ENCODE results near the gene SRRM1.
"Not testable (repeated sequence)": the region's sequence is repeated elsewhere in the genome, so short reads cannot be mapped to it uniquely, and the experiment has no call there.

The SRRM1 gene

DNA sequence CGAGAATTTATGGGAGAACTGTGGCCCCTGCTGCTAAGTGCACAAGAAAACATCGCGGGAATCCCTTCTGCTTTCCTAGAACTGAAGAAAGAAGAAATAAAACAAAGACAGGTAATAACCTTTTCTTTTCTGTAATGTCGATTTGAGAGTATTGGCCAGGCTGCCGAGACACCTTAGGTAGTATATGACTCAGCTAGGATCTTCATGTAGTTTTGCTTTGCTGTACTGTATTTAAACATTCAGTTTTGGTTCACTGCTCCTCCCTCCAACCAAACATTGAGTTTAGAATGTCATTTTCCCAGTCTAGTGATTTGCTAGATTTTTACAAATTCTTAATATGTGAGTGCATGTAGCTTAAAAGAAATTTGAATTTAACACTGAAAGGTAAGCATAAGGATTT, 5.8 kb downstream of the SRRM1 start:
- no peak for DNase-seq

DNA sequence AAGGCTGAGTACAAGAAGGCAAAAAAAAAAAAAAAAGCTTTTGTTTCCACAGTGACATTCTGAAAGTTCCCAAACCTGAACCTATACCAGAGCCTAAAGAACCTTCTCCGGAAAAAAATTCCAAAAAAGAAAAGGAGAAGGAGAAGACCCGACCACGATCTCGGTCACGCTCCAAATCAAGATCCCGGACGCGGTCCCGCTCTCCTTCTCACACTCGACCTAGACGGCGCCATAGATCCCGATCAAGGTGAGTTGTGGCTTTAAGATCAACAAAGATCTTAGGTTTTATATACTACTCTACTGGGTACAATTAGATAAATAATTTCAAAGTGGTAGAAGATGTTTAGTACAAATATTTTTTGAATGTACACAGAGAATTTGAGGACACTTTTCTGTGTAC, 9.3 kb downstream of the SRRM1 start:
- no peak for DNase-seq

DNA sequence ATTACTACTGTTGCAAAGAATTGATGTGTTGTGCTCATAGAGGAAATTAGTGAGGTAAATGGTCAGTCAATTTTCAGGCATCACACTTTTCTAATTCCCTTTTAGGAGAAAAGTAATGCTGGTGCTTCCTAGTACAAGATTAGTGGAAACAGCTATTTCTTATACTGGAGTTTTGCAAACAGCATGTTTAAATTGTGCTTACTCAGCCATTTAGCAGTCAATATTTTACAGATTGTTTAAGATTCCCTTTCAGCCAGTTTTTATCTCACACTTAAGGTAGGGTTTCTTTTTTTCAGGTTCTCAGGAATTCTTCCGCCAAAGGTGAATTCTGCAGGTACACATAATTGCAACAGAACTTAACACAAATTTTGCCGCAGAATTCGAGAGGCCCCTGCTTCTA, 10.9 kb downstream of the SRRM1 start:
- no peak for DNase-seq

DNA sequence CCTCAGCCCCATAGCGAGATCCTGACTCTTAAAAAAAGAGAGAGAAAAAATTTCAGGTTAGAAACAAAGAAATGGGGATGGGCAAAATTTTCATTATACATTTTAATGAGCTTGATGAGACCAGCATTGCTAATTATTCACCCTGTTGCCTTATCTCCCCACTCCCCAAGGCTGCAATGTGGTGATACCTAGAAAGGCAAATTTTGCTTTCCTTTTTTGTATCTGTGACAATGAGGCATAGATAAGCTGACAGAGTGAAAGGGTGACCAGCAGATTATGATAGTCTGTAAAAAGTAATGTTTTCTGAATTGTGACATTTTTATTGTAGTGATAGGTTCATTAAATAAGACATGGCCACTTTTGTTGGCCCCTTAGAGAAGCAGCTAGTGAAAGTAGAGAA, 12.9 kb downstream of the SRRM1 start:
- no peak for DNase-seq

DNA sequence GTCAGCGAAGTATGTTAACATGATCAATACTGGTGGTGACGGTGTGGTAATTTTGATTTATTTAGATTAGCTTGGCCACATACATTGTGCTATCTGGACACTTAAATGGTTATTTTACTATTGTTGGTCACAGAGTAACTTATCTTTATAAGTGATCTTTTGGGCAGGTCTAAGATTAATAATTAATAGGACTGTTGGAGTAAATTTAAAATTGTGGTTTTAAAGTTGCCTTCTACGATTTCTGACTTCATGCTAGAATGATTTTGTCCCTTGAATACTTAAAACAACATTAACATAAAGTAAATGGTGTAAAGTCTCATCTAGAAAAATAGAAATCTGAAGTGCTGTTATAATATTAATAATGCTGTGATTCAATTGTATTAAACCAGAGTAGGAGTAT, 14.7 kb downstream of the SRRM1 start:
- DNase-seq = no peak

DNA sequence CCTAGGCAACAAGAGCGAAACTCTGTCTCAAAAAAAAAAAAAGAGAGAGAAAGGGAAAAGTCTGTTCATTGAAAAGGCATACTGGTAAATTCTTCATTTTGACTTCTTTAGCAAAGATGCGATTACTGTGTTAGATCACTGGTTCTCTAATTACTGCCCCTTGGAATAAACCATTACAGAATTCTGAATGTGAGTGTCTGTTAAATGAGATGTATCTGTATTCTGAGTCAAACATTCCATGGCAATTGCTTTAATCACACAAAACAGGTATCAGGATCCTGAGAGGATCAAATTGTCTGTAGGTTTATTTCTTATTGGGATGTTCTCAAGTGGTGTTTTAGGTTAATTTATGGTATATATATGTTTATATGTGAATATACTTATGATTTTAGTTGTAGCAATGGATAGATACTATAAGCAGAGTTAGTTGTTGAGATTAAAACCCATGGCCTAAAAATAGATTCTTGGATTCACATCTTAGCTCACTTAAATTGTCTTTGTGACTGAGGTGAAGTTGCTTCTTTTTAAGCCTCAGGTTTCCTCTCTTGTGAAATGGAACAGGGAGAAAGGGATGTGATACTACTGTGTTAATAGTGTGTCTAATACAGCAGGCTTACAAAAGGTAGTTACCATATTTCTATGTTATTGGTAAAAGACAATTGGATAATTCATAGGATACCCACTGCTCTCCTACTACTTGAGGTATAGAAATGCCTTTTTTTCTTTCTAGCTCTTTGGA, 16.2 kb downstream of the SRRM1 start:
- DNase-seq = no peak

DNA sequence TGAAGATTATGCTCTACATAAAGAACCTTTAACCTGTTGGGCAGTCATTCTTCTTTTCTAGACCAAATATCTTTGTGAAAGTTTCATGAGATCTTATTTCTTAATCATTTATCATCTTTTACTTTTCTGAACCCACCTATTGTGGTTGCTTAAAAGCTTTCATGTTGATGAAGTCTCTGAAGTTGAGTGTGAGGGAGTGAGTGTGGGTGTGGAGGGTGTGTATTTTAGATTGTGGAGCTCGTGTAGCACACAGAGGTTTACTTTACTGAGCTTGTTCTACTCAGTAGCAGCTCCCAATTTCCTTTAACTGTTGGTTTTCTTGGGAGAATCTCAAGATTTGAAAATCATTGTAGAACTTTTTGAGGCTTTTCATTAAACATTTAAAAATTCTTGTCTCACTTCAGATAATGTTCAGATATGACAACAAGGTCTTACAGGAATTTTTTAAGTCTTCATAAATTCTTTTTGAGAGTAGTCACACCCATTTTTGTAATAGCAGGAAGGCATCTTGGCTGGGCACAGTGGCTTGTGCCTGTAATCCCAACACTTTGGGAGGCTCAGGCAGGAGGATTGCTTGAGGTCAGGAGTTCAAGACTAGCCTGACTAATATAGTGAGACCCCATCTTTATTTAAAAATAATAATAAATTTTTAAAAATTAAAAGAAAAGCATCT, 17.0 kb downstream of the SRRM1 start:
- no peak for DNase-seq

DNA sequence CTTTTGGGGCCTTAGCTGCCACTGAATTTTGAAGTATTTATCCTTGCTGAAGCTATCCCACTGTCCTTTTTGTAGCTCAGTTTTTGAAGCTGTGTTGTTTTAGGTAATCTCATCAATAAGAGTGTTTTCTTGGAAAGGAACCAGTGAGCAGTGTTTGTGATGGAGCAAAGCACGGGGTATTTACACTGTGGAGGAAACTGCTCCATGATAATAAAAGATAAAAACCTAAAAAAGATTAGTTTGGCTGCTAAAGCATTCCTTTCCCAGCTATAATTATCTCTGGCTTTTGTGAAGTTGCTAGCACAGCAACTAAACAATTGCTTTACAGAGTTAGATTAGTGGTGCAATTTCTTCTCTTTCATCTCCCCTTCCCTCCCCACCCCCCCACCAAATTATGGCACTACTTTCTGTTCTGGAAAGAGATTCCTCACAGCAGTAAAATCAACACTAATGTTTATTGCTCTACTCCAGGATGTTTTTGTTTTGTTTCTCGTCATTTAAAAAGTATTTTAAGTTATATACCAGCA, 21.5 kb downstream of the SRRM1 start:
- DNase-seq = no peak

DNA sequence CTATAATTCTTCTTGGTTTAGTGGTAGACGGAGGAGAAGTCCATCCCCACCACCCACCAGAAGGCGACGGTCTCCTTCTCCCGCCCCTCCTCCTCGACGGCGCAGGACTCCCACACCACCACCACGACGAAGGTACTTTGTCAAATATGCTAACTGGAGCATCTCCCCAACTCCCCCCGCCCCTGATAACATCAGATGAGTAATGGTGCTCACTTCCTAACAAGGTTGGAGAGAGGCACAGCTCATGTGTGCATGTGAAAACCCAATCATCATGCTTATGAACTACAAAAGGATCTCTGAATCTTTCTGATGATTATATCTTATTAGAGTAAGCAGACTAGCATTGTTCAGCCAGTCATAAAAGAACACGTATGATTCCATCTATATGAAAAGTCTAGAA, 23.7 kb downstream of the SRRM1 start:
- DNase-seq = no peak

DNA sequence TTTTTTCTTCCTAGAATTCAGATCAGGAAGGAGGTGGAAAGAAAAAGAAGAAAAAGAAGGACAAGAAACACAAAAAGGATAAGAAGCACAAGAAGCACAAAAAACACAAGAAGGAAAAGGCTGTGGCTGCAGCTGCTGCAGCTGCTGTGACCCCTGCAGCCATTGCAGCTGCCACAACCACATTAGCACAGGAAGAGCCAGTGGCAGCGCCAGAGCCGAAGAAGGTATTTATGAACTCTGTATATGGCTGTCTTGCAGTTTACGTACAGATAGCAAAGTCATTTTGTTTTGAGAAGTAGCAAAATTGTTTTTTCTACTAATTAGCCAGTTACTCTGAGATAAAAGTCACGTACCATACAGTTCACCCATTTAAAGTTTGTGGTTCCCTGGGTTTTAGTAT, 28.3 kb downstream of the SRRM1 start:
- DNase-seq = not testable (repeated sequence)

DNA sequence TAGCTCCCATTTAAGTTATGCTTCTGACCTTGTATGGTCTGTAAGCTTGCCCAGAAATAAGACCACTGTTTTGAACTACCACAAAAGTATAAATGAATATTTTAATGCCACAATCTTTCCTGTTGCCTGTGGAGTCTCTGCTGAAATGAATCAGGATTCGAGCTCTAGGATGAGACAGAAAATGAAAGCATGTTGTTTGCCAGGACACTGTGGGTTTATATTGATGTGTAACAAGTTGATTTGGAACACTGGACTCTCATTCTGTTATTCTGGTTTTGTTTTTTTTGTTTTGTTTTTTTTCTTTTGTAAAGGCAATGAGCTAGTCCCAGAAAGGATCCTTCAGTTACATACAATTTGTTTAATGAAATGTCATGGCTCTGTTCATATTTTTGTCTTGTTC, 29.6 kb downstream of the SRRM1 start:
- not testable (repeated sequence) for DNase-seq

DNA sequence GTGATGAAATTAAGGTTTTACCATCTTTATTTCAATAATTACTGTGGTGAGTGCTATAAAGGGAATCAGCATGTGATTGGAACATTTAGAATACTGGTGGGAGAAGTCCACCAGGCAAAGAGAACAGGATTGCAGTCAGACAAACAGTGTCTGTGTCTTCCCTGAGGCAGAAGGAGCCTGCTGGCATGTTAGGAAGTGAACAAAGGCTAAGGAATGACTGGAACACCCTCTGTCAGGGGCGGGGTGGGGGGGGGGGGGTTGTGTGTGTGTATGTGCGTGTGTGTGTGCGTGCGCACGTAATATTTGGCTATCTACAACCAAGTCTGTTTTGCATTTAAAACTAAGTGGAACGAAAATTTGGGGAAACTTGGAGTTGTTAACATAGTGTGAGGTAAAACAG, 30.2 kb downstream of the SRRM1 start:
- no peak for DNase-seq

DNA sequence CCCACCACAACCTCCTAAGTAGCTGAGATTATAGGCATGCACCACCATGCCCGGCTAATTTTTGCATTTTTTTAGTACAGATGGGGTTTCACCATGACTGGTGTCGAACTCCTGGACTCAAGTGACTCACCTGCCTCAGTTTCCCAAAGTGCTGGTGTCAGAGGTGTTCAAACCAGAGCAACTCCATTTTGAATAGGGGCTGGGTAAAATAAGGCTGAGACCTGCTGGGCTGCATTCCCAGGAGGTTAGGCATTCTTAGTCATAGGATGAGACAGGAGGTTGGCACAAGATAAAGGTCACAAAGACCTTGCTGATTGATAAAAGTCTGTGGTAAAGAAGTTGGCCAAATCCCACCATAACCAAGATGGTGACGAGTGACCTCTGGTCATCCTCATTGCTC, 35.3 kb downstream of the SRRM1 start:
- not testable (repeated sequence) for DNase-seq

DNA sequence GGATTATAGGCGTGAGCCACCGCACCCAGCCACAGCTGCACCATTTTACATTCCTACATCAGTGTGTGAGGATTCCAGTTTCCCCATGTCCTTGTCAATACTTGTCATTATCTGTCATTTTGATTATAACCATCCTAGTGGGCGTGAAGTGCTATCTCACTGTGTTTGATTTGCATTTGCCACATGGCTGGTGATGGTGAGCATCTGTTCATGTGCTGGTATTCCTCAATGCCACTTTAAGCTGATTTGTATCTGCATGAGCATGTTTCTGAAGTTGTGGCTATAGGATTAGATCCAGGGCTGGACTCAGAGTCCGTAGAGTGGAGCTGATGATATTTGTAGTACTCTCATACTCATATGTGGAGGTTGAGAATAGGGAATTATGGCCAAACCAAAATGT, 36.6 kb downstream of the SRRM1 start:
- no peak for DNase-seq

DNA sequence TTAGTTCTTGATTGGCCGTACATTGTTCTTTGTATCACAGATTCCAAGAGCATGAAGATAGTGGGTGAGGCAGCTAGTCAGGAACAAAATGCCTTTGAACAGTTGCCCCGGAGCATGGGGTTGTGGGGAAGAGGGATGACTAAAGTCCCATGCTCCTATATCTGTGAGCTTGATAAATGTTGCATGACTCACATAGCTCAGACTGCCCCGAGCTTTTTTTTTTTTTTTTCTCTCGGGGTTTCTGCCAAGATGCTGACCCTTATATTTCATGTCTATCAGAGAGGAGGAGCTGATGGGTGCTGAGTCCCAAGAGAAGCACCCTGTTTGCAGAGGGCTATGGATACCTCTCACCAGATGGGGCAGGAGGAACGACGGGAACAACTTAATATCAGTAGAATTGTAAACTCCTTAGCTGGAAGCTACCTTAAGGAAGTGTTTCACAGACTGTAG, 40.6 kb downstream of the SRRM1 start:
- DNase-seq = peak; percentile 71 to 82

DNA sequence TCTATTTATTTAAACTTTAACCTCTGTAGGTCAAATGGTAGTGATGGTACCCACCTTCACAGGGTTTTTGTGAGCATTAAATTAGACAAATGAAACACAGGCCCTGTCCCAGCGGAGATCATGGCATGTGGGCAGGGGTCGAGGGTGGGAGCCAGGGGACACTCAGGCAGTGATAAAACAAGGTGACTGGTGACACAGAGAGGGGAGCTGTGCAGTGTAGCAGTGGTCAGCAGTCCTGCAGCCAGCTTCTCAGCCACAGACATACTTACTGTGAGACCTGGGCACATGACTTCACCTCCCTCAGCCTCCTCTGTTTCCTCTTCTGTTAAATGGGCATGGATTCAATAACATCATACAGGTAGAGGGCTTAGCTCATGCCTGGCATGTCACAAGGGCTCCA, 44.9 kb downstream of the SRRM1 start:
- DNase-seq = no peak

DNA sequence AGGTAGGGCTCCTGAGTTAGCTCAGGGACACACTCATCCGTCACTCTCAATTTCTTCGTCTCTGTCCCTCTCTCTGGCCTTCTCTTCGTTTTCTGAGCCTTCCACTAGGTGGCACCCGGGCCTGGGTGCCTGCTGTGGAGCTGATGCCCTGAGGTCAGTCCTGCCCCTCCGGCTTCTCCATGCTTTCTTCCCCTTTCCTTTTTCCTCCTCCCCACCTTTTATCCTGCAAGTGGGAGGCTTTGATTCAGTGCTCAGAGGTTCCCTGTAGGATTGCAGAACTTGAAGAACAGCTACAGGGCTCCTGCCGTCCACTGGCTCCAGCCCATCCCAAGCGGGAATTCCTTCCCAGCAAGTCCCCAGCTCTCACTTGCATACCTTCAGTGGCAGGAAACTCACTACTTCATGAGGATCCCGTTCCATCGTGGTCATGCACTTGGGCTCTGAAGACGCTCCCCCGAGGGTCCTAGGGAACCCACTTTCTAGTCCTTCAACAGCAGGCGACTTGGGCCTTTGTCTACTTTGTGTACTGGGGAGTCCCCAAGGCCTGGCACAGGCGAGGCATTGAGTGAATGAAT, 45.6 kb downstream of the SRRM1 start:
- DNase-seq = peak in 1 of 2 experiments; percentile 67

DNA sequence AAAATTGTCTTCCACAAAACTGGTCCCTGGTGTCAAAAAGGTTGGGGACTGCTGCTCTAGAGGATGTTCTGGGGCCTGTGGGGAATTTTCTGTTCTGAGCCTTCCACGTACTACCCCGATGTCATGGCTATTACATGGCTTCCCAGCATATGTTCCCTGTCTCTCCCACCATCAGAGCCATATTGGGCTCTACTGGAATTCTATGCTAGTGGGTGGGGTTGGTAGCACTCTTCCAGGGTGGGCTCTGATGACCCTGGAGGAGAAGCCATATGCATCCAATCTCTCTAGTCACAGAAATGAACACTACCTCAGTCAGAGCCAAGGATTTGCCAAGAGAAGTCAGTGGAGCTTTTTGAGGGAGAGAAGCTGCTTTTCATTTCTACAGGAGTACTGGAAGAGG, 47.9 kb downstream of the SRRM1 start:
- DNase-seq = no peak

DNA sequence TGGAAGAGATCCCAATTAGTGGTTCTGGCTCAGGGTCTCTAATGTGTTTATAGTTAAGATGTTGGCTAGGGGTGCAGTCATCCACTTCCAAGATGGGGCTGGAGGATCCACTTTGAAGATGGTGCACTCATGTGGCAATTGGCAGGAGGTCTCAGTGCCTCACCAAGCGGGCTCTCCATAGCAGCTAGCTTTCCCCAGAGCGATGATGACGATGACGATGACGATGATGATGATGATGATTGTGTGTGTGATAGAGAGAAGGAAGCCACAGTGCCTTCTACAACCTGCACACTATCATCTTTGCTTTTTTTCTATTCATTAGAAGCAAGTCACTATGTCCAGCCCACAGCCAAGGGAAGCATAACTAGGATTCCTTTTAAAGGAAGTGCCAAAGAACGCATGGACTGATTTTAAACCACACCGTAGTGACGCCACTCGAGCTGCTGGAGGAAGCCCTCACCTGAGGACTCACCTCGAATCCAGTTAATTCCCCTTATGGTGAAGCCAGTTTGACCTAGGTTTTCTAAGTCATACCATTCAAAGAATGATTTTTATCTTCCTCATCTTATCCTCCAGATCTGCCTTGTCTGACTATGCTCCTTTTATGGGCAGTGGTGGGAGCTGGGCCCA, 49.4 kb downstream of the SRRM1 start:
- no peak for DNase-seq

DNA sequence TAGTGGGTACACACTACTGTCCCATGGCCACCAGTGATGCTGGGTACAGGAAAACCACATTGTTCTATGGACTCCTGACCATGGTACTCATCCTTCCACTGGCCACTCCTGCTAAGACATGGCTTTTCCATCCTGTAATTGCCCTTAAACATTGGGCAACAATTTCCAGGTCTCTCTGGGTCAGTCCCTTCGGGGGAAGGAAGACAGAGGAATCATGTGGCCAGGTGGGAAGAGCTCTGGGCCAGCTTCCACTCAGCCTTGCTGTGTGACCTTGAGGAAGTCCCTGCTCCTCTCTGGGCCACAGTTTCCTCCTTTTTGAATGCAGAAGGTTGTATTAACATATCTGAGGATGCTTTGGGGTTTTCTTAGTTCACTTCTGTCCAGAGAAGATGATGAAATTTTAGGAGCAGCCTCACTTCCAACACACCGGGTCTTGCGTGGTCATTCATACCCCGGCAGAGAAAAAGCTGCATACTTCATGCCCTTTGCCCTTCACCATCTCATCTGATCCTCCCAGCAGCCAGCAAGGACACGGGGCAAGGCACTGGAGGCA, 50.8 kb downstream of the SRRM1 start:
- DNase-seq = no peak

DNA sequence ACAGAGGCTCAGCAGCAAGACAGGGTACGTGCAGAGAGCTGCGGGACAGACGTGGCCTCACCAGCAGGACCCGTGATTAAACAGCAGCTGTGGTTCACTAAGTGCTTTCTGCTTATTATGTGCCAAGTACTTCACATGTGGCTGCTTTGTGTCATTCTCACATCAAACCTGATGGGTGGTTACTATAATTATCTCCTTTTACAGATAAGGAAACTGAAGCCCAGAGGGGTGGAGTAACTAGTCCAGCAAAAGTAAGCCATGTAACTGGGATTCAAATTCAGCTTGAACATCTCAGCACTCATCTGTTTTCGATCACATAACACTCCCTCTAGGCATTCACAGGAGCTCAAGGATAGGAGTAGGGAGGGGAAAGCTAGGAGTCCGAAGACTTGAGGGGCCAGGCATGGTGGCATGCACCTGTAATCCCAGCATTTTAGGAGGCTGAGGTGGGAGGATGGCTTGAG, 51.3 kb downstream of the SRRM1 start:
- no peak for DNase-seq

DNA sequence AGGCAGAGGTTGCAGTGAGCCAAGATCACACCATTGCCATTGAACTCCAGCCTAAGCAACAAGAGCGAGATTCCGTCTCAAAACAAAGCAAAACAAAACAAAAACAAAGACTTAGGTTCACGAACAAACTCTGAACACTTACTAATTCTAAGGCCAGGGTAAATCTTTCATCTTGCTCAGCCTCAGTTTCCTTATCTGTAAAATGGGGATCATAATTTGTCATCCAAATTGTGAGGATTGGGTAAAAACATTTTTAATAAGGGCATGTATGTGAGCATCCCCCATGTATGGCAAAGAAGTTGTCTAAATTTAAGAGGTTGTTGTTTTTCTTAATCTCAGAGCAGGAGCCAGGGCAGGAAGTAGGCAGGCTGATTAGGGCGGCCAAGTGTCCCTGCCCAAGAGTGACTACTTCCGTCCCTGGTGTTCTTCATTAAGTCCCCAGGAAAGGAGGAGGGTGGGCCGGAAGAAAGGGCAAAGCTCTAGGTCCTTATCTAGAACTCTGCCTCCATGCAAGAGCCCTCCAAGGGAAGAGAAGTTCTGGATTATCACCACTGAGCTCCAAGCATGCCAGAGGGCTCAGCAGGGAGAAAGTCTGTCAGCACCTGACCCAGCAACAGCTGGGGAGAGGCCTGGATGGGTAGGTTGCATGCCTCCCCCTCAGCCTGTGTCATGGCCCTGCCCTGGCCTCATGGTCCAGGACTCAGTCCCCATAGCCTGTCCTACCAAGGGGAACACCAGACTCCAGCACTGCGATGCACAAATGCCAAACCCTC, 52.3 kb downstream of the SRRM1 start:
- DNase-seq = no peak
